K562 (cell line): ENCODE results near the gene PNKD. TPM values are rescaled to one million over a fixed set of nuclear protein-coding genes. Genes with fewer than 3 reads are reported as not detected.

Experiments
- BCLAF1 ChIP-seq, 2 experiments: fragments of 450-650 bp in 1 of 2; IDR thresholded peaks; 2 replicates each; pipeline ENCODE4 v1.6.1; 2011 to 2017; ENCODE audit warnings: low read depth in 2 of 2, antibody characterized with exemption in 1 of 2, borderline replicate concordance in 1 of 2, low read length in 1 of 2, mild to moderate bottlenecking in 1 of 2, mixed read lengths in 1 of 2; ENCODE audit not compliant: control insufficient read depth in 1 of 2
- CHD4 ChIP-seq: fragments of 200-600 bp; sonication (generic); IDR thresholded peaks from 3 replicates; pipeline ENCODE4 v1.6.1; 2012; ENCODE audit warnings: low read depth, mild to moderate bottlenecking, mixed read lengths, low read length, inconsistent platforms; ENCODE audit not compliant: insufficient read depth, insufficient replicate concordance, poor library complexity, severe bottlenecking
- EP400 ChIP-seq: fragments of 450-650 bp; IDR thresholded peaks from 2 replicates; pipeline ENCODE4 v1.6.1; 2017; ENCODE audit warnings: antibody characterized with exemption, mild to moderate bottlenecking, moderate library complexity
- FOXK2 ChIP-seq, 2 experiments: fragments of 450-650 bp; IDR thresholded peaks in 1 of 2; conservative IDR thresholded peaks in 1 of 2; 2 replicates each; pipeline ENCODE4 v1.6.1; 2016; ENCODE audit warnings: low read depth in 2 of 2, mild to moderate bottlenecking in 1 of 2
- HCFC1 ChIP-seq: IDR thresholded peaks from 2 replicates; pipeline ENCODE4 v1.6.1; 2012; ENCODE audit warnings: low read depth, low read length, improper control_type of control experiment
- HNRNPUL1 ChIP-seq: fragments of 200-400 bp; formaldehyde crosslinking; IDR thresholded peaks from 2 replicates; pipeline ENCODE4 v1.6.1; 2017; ENCODE audit warnings: low read length
- L3MBTL2 ChIP-seq: fragments of 450-650 bp; IDR thresholded peaks from 2 replicates; pipeline ENCODE4 v1.6.1; 2016; ENCODE audit warnings: mild to moderate bottlenecking, moderate library complexity
- MNT ChIP-seq, 2 experiments: fragments of 450-650 bp; conservative IDR thresholded peaks; 2 replicates each; pipeline ENCODE4 v1.6.1; 2017; ENCODE audit warnings: mild to moderate bottlenecking in 2 of 2, moderate library complexity in 2 of 2
- SMAD1 ChIP-seq: fragments of 150-350 bp; IDR thresholded peaks from 2 replicates; pipeline ENCODE4 v1.6.1; 2014; ENCODE audit warnings: low read length, low read depth; ENCODE audit not compliant: partially characterized antibody
- SRSF3 ChIP-seq: fragments of 200-400 bp; formaldehyde crosslinking; IDR thresholded peaks from 2 replicates; pipeline ENCODE4 v1.6.1; 2016; ENCODE audit warnings: mild to moderate bottlenecking, low read length, moderate library complexity; ENCODE audit not compliant: insufficient read depth
- ZNF121 ChIP-seq: sonication (generic); formaldehyde crosslinking; conservative IDR thresholded peaks from 2 replicates; pipeline ENCODE4 v1.8.0; 2022; ENCODE audit warnings: missing genetic modification reagents
- ZNF586 ChIP-seq: fragments of 450-650 bp; formaldehyde crosslinking; conservative IDR thresholded peaks from 2 replicates; pipeline ENCODE4 v1.4.0; 2020; ENCODE audit warnings: mild to moderate bottlenecking, moderate library complexity
- ZNF707 ChIP-seq: fragments of 250-450 bp; sonication (Bioruptor Pico); conservative IDR thresholded peaks from 2 replicates; pipeline ENCODE4 v1.8.0; 2022; ENCODE audit warnings: inconsistent platforms, mild to moderate bottlenecking, moderate library complexity
- ZNF764 ChIP-seq: fragments of 250-450 bp; sonication (Bioruptor Pico); IDR thresholded peaks from 2 replicates; pipeline ENCODE4 v1.4.0; 2020; ENCODE audit warnings: low read depth, mild to moderate bottlenecking, moderate library complexity
- polyA plus RNA-seq, 8 experiments: library from polyadenylated mRNA; depleted of rRNA in 4 of 8; stranded (reverse) in 5 of 8; unstranded in 3 of 8; fragments of >200 nt; fragmentation: Nextera tagmentation in 2 of 8; fragmentation: Illumina TruSeq in 1 of 8; extraction: Ambion mirVana in 2 of 8; extraction: Trizol in 1 of 8; gene quantifications; 2 replicates each; pipeline versions ENCODE4 v1.2.1 to v1.2.3, GENCODE V29; 2011 to 2014; ENCODE audit warnings: inconsistent platforms in 1 of 8, missing spikeins in 1 of 8
- total RNA-seq, 7 experiments: library from RNA; depleted of rRNA in 6 of 7; stranded (reverse); fragments of >200 nt in 6 of 7; fragmentation: Illumina TruSeq in 2 of 7; extraction: Trizol in 2 of 7; gene quantifications; 2 replicates each; pipeline versions ENCODE4 v1.2.1 to v1.2.3, GENCODE V29; 2011 to 2021; ENCODE audit warnings: low replicate concordance in 1 of 7
- TF ChIP-seq, protein P1 (sequence below): IDR thresholded peaks from 2 replicates; pipeline ENCODE4 v1.6.1; 2012; ENCODE audit warnings: low read depth, low read length, improper control_type of control experiment, borderline replicate concordance

Gene PNKD
- total and polyA plus RNA-seq, 9 of the 15 experiments (the other 6 are each of a cell fraction or from before 2014, with no cell fraction given) = 26.0 to 105 (median 60.1) TPM

GRCh38 chr2:218395826-218396687 lies 125.7 kb downstream of the PNKD start (continued):
- peak; percentile 62 to 82 for TF ChIP-seq MNT (conservative IDR thresholded peaks at IDR 0.05)
- peak; percentile 66 for TF ChIP-seq L3MBTL2
- TF ChIP-seq EP400 = peak; percentile 91
- no peak for TF ChIP-seq ZNF764 (CRISPR knock-in tag)
- TF ChIP-seq CHD4 = no peak
- TF ChIP-seq SRSF3 = no peak
- no peak for TF ChIP-seq ZNF707 (CRISPR knock-in tag)
- no peak for TF ChIP-seq SMAD1
- TF ChIP-seq ZNF121 = no peak
- TF ChIP-seq ZNF586 (CRISPR knock-in tag) = no peak
- no peak for TF ChIP-seq HNRNPUL1
- TF ChIP-seq HCFC1 = peak; percentile 59
- TF ChIP-seq, protein P1, sequence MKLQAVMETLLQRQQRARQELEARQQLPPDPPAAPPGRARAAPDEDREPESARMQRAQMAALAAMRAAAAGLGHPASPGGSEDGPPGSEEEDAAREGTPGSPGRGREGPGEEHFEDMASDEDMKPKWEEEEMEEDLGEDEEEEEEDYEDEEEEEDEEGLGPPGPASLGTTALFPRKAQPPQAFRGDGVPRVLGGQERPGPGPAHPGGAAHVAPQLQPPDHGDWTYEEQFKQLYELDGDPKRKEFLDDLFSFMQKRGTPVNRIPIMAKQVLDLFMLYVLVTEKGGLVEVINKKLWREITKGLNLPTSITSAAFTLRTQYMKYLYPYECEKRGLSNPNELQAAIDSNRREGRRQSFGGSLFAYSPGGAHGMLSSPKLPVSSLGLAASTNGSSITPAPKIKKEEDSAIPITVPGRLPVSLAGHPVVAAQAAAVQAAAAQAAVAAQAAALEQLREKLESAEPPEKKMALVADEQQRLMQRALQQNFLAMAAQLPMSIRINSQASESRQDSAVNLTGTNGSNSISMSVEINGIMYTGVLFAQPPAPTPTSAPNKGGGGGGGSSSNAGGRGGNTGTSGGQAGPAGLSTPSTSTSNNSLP = no peak
- TF ChIP-seq BCLAF1 (IDR thresholded peaks at IDR 0.05; ENCODE audit: borderline replicate concordance in 1 of 2, control insufficient read depth in 1 of 2, low read depth in 2 of 2, low read length in 1 of 2) = 0 out of 4 replicates have a peak, but pooled peaks of 1 of the 2 experiments have one; percentile 33
- TF ChIP-seq FOXK2 (conservative IDR thresholded peaks at IDR 0.05 in 1 of 2, IDR thresholded peaks at IDR 0.05 in 1 of 2; ENCODE audit: low read depth in 2 of 2) = peak; percentile 82 to 85; a peak in 3 of 4 replicates
